ENCODE results near the gene SOX6. TPM values are rescaled to one million over a fixed set of nuclear protein-coding genes. Genes with fewer than 3 reads are reported as not detected.

The SOX6 gene
- polyA plus RNA-seq, 3 donors = not detected

DNA sequence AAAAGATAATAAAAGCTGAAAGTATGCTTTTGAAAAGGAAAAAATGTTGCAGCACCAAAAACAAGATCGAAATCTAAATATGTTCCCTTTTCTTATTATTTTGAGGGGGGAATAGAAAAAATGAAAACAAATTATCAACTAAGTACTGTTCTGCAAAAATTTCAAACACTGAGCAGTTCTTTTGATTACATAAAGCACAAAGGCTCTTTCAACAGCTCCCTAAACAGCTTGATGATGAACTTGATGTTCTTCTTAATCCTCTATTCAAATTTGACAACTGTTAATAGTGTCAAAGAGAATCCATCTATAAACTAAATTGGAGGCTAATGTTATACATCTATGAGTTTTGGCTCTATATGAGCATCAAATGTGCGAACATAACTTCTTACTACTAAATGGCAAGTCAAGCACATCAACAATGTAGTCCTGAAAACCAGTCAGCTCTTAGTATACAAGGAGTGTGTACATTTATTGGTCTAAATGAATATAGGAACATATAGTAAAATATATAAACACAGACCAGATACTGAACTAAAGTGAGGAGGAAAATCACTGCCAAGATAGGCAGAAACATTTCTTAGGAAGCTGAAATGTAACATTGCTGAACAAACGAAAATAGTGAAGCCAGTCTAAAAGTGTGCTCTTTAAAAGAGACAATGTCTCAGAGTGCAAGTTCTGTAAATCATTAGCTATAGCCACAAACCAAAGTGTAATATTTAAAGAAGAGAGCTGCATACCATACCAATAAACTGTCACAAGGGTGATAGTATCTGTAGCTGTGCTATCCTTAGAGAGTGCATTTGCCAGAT, 94.3 kb downstream of the SOX6 start:
- DNase-seq = no peak
- Mint-ChIP-seq H3K9me3 (peaks cover 0 to 6% (median 0%) of the 10 kb centered on the region in 7 donors), H3K4me3 (no peak overlapping the region), H3K27me3 (ENCODE audit: low read depth in 3 of 3) (peaks cover 0 to 2% (median 1%) of the 10 kb centered on the region in 3 donors), H3K4me1 (no peaks in the 10 kb centered on the region), H3K36me3 (no peaks in the 10 kb centered on the region), H3K27ac (no peak overlapping the region)
- no CpG with 5 or more reads among the region's 3 CpGs for WGBS (ENCODE audit: insufficient coverage)
- intact Hi-C loops (cut with micrococcal nuclease) = no loop called here
- no peak overlapping the region for H3K4me2 ChIP-seq (replicated peaks; ENCODE audit: extremely low read depth, low read length, poor library complexity, severe bottlenecking)
- no peaks in the 10 kb centered on the region for H3K4me1 ChIP-seq (ENCODE audit: control insufficient read depth in 1 of 2, insufficient read depth in 2 of 2, low read length in 2 of 2)
- H3K79me2 ChIP-seq (ENCODE audit: insufficient read depth, low read length) = no peaks in the 10 kb centered on the region
- H3K9me3 ChIP-seq (replicated peaks in 1 of 2; ENCODE audit: control insufficient read depth in 1 of 2, insufficient read depth in 1 of 2, low read length in 2 of 2) = no peaks in the 10 kb centered on the region
- no peaks in the 10 kb centered on the region for H4K20me1 ChIP-seq (ENCODE audit: insufficient read depth, low read length)
- H3K36me3 ChIP-seq (replicated peaks in 1 of 2; ENCODE audit: control insufficient read depth in 1 of 2, insufficient read depth in 2 of 2, low read length in 2 of 2) = no peaks in the 10 kb centered on the region
- no peak overlapping the region for H3K9ac ChIP-seq (ENCODE audit: insufficient read depth, low read length, poor library complexity, severe bottlenecking)
- H3K27ac ChIP-seq (ENCODE audit: low read depth in 1 of 2, low read length in 2 of 2) = no peak overlapping the region
- no peak overlapping the region for H3K4me3 ChIP-seq (replicated peaks in 1 of 3; ENCODE audit: low read depth in 2 of 3, low read length in 3 of 3)
- no peak overlapping the region for H2AFZ ChIP-seq (ENCODE audit: insufficient read depth, low read depth, low read length, poor library complexity, severe bottlenecking)
- no peaks in the 10 kb centered on the region for H3K27me3 ChIP-seq (ENCODE audit: control insufficient read depth in 2 of 2, insufficient read depth in 2 of 2, low read length in 2 of 2)
- TF ChIP-seq, protein P1, sequence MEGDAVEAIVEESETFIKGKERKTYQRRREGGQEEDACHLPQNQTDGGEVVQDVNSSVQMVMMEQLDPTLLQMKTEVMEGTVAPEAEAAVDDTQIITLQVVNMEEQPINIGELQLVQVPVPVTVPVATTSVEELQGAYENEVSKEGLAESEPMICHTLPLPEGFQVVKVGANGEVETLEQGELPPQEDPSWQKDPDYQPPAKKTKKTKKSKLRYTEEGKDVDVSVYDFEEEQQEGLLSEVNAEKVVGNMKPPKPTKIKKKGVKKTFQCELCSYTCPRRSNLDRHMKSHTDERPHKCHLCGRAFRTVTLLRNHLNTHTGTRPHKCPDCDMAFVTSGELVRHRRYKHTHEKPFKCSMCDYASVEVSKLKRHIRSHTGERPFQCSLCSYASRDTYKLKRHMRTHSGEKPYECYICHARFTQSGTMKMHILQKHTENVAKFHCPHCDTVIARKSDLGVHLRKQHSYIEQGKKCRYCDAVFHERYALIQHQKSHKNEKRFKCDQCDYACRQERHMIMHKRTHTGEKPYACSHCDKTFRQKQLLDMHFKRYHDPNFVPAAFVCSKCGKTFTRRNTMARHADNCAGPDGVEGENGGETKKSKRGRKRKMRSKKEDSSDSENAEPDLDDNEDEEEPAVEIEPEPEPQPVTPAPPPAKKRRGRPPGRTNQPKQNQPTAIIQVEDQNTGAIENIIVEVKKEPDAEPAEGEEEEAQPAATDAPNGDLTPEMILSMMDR (IDR thresholded peaks at IDR 0.05) = no peak

DNA sequence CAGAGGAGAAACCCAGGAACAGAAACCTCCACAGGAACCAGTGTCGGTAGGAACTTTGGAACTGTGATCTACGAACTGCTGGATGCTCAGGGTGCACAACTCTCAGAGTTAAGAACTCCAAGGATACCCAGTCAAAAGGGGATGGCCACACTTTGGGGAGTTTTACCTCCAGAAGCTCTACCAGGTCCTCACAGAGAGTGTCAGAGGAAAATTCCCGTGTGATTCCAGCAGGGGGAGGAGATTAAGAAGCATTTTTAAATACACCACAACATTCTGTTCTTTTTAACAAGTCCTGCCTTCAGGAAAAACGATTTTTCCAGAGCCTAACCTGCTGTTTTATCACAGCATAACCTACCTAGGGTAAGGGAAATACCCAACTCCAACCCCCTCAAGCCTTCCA, 104.0 kb downstream of the SOX6 start:
- H3K27ac ChIP-seq (ENCODE audit: low read depth in 1 of 2, low read length in 2 of 2) = no peak overlapping the region
- peaks cover 0 to 3% (median 0%) of the 10 kb centered on the region in 3 donors for H3K27me3 Mint-ChIP-seq (ENCODE audit: low read depth in 3 of 3)
- no peak overlapping the region for H3K27ac Mint-ChIP-seq
- no peaks in the 10 kb centered on the region for H3K36me3 ChIP-seq (replicated peaks in 1 of 2; ENCODE audit: control insufficient read depth in 1 of 2, insufficient read depth in 2 of 2, low read length in 2 of 2)
- WGBS (ENCODE audit: insufficient coverage) = 100% methylated on average over 1 of the region's 4 CpGs
- intact Hi-C loops (cut with micrococcal nuclease) = no loop called here
- no peaks in the 10 kb centered on the region for H3K36me3 Mint-ChIP-seq
- H3K79me2 ChIP-seq (ENCODE audit: insufficient read depth, low read length) = no peaks in the 10 kb centered on the region
- no peak overlapping the region for H3K4me3 Mint-ChIP-seq
- peaks cover 7 to 10% of the 10 kb centered on the region in 2 donors for H3K9me3 ChIP-seq (replicated peaks in 1 of 2; ENCODE audit: control insufficient read depth in 1 of 2, insufficient read depth in 1 of 2, low read length in 2 of 2)
- no peak for DNase-seq
- H3K4me3 ChIP-seq (replicated peaks in 1 of 3; ENCODE audit: low read depth in 2 of 3, low read length in 3 of 3) = no peak overlapping the region
- no peaks in the 10 kb centered on the region for H3K4me1 ChIP-seq (ENCODE audit: control insufficient read depth in 1 of 2, insufficient read depth in 2 of 2, low read length in 2 of 2)
- H3K4me2 ChIP-seq (replicated peaks; ENCODE audit: extremely low read depth, low read length, poor library complexity, severe bottlenecking) = no peak overlapping the region
- H2AFZ ChIP-seq (ENCODE audit: insufficient read depth, low read depth, low read length, poor library complexity, severe bottlenecking) = no peak overlapping the region
- H3K27me3 ChIP-seq (ENCODE audit: control insufficient read depth in 2 of 2, insufficient read depth in 2 of 2, low read length in 2 of 2) = no peaks in the 10 kb centered on the region
- no peaks in the 10 kb centered on the region for H4K20me1 ChIP-seq (ENCODE audit: insufficient read depth, low read length)
- H3K9ac ChIP-seq (ENCODE audit: insufficient read depth, low read length, poor library complexity, severe bottlenecking) = no peak overlapping the region
- peaks cover 0 to 10% (median 4%) of the 10 kb centered on the region in 7 donors for H3K9me3 Mint-ChIP-seq
- H3K4me1 Mint-ChIP-seq = no peaks in the 10 kb centered on the region
- TF ChIP-seq, protein P1 (IDR thresholded peaks at IDR 0.05) = no peak
